Type B pancreatic cell (in vitro differentiated cells): ENCODE measurements around the gene FBXL3. TPM values are rescaled to one million over a fixed set of nuclear protein-coding genes. Genes with fewer than 3 reads are reported as not detected.

ENCODE experiments used
- DNase-seq: peaks from one replicate; pipeline ENCODE4 v3.0.0; 2021; ENCODE audit warnings: mixed read lengths; ENCODE audit not compliant: unreplicated experiment; ENCODE audit errors: extremely low spot score
- H3K27ac Mint-ChIP-seq: 2 replicates; pipeline ENCODE4 v1.8.0; 2021; ENCODE audit warnings: mild to moderate bottlenecking, mixed read lengths
- H3K27me3 Mint-ChIP-seq: 2 replicates; pipeline ENCODE4 v1.8.0; 2021; ENCODE audit warnings: mixed read lengths
- H3K36me3 Mint-ChIP-seq: 2 replicates; pipeline ENCODE4 v1.8.0; 2021; ENCODE audit warnings: mixed read lengths
- H3K4me1 Mint-ChIP-seq: one replicate; pipeline ENCODE4 v1.8.0; 2021; ENCODE audit warnings: mixed read lengths; ENCODE audit not compliant: unreplicated experiment
- H3K4me3 Mint-ChIP-seq: 2 replicates; pipeline ENCODE4 v1.8.0; 2021; ENCODE audit warnings: mild to moderate bottlenecking, mixed read lengths
- H3K9me3 Mint-ChIP-seq: 2 replicates; pipeline ENCODE4 v1.8.0; 2021; ENCODE audit warnings: mixed read lengths
- CTCF ChIP-seq: fragments of 200-600 bp; sonication (generic); conservative IDR thresholded peaks from 2 replicates; pipeline ENCODE4 v1.5.0; 2021; ENCODE audit warnings: antibody characterized with exemption, mild to moderate bottlenecking
- total RNA-seq: library from RNA; stranded (reverse); gene quantifications from 2 replicates; pipeline ENCODE4 v1.2.1, GENCODE V29; 2021; ENCODE audit warnings: low replicate concordance

Gene FBXL3
- total RNA-seq, 1 donor from 2014 or later, result 28.7 TPM

GRCh38 chr13:76955661-76956060, 71.3 kb downstream of the FBXL3 start:
- Mint-ChIP-seq H3K4me3 (no peak overlapping the region), H3K9me3 (peaks cover 10% of the 10 kb centered on the region), H3K4me1 (no peaks in the 10 kb centered on the region), H3K27ac (no peak overlapping the region), H3K27me3 (peaks cover 8% of the 10 kb centered on the region), H3K36me3 (no peaks in the 10 kb centered on the region)
- TF ChIP-seq CTCF, result no peak
- no peak for DNase-seq

Other genes with a start within 250 kb of the FBXL3 start
- gene KCTD12, start 140.8 kb downstream of the FBXL3 start, total RNA-seq, result 59.3 and 154 TPM in 2 replicates
- gene ACOD1, start 78.6 kb downstream of the FBXL3 start, total RNA-seq, result not detected in 2 replicates
- 24.9 and 25.6 TPM in 2 replicates for gene CLN5, start 35.1 kb downstream of the FBXL3 start, total RNA-seq